Activated naive CD4-positive, alpha-beta T cell treated with anti-CD3 and anti-CD28 coated beads, Interleukin-2, amount 50 U/mL, for 16 hours (primary cell): ENCODE measurements around the gene ZSWIM7.
A peak's percentile ranks its signal among the peaks of the same experiment; 100 is the strongest.

Experiments
- DNase-seq: peaks from one replicate; pipeline ENCODE4 v3.0.0-alpha.2; 2020

The ZSWIM7 gene

GRCh38 chr17:15999141-15999973 is at the start of gene ZSWIM7, which contains the start of gene TTC19:
Gene ZSWIM7 (minus strand): TSS chr17:15999704. CDS start chr17:15999594, 110 bp downstream.
Gene TTC19 (plus strand): TSS chr17:15999824. CDS start chr17:15999849, 25 bp downstream.
- DNase-seq: peak; percentile 90

- no peak for DNase-seq
Observed at GRCh38 chr17:16048811-16049449, 49.4 kb upstream of the ZSWIM7 start.

- no peak for DNase-seq
Observed at GRCh38 chr17:16046966-16047365, 47.5 kb upstream of the ZSWIM7 start.

- no peak for DNase-seq
Observed at GRCh38 chr17:16044487-16044886, 45.0 kb upstream of the ZSWIM7 start.

- no peak for DNase-seq
Observed at GRCh38 chr17:16040710-16041251, 41.3 kb upstream of the ZSWIM7 start.

- DNase-seq: no peak
Observed at GRCh38 chr17:16037636-16038035, 38.1 kb upstream of the ZSWIM7 start.

GRCh38 chr17:16036261-16036660 is 36.8 kb upstream of the ZSWIM7 start:
- no peak for DNase-seq

- DNase-seq: no peak
Observed at GRCh38 chr17:16033729-16034349, 34.3 kb upstream of the ZSWIM7 start.

- DNase-seq: peak; percentile 62
Observed at GRCh38 chr17:16027708-16028584, 28.4 kb upstream of the ZSWIM7 start.

GRCh38 chr17:16026895-16027294 is 27.4 kb upstream of the ZSWIM7 start:
- no peak for DNase-seq

GRCh38 chr17:16025202-16025601 is 25.7 kb upstream of the ZSWIM7 start:
- no peak for DNase-seq

GRCh38 chr17:16023881-16024280 is 24.4 kb upstream of the ZSWIM7 start:
- DNase-seq: no peak

GRCh38 chr17:16019347-16019746 is 19.8 kb upstream of the ZSWIM7 start:
- no peak for DNase-seq

- no peak for DNase-seq
Observed at GRCh38 chr17:16013943-16014407, 14.5 kb upstream of the ZSWIM7 start.

- no peak for DNase-seq
Observed at GRCh38 chr17:16007439-16007838, 7.9 kb upstream of the ZSWIM7 start.

GRCh38 chr17:16005636-16006035 is 6.1 kb upstream of the ZSWIM7 start:
- DNase-seq: no peak

GRCh38 chr17:16003841-16004240 is 4.3 kb upstream of the ZSWIM7 start:
- DNase-seq: no peak

- DNase-seq: no peak
Observed at GRCh38 chr17:16002708-16003260, 3.3 kb upstream of the ZSWIM7 start.

- no peak for DNase-seq
Observed at GRCh38 chr17:16001226-16001897, 1.9 kb upstream of the ZSWIM7 start.

- DNase-seq: no peak
Observed at GRCh38 chr17:15999974-16000827, 697 bp upstream of the ZSWIM7 start.
